K562 (cell line): ENCODE results near the gene BHLHE23. TPM values are rescaled to one million over a fixed set of nuclear protein-coding genes. Genes with fewer than 3 reads are reported as not detected.

Source experiments
- ATAC-seq: fragments of 200-7000 bp; cut with Tn5 transposase; 3 replicates; pipeline ENCODE4 v1.9.1; 2020; ENCODE audit warnings: moderate library complexity
- BruUV-seq: library from RNA; stranded (reverse); fragments of 400-500 nt; replicated peaks from 2 replicates; lab custom pipeline; 2021; lab: Mats Ljungman, UMichigan
- CTCF ChIA-PET: fragments of 300-600 bp; formaldehyde crosslinking; extraction: SDS; loops from one replicate; lab custom pipeline; 2021; ENCODE audit warnings: low intra/inter-chr PET ratio; lab: Yijun Ruan, JAX
- POLR2A ChIA-PET: fragments of 300-600, 350-650 bp; sonication (Branson Sonifier 250); formaldehyde crosslinking; extraction: SDS; loops from one replicate; lab custom pipeline; 2021; ENCODE audit warnings: antibody characterized with exemption, inconsistent platforms; lab: Yijun Ruan, JAX
- DNase-seq, 4 experiments: peaks; one replicate each; pipeline versions ENCODE4 v3.0.0 to v3.0.0-alpha.2; 2011 to 2018; ENCODE audit warnings: low spot score in 3 of 4, mixed read lengths in 3 of 4; ENCODE audit errors: extremely low read depth in 1 of 4
- FAIRE-seq: peaks from 2 replicates; lab custom pipeline; 2011; peaks lifted over from hg19 to GRCh38; lab: Jason Lieb, UNC
- H2AFZ ChIP-seq: 2 replicates; pipeline ENCODE4 v1.6.0; 2011; ENCODE audit warnings: low read depth, low read length, control low read depth, inconsistent platforms
- H3K27ac ChIP-seq: fragments of 200-600 bp; 3 replicates; pipeline ENCODE4 v1.8.0; 2011; ENCODE audit warnings: low read depth, mild to moderate bottlenecking, control low read depth, inconsistent platforms, low read length, moderate library complexity, mixed read lengths; ENCODE audit errors: extremely low read depth
- H3K27me3 ChIP-seq, 2 experiments: fragments of 300-600 bp in 1 of 2; 2 replicates in 1 of 2; 3 replicates in 1 of 2; pipeline versions ENCODE4 v1.6.0 to v1.8.0; 2011; ENCODE audit warnings: inconsistent platforms in 2 of 2, low read length in 2 of 2, mild to moderate bottlenecking in 1 of 2, mixed read lengths in 1 of 2, moderate library complexity in 1 of 2; ENCODE audit not compliant: control insufficient read depth in 2 of 2, insufficient read depth in 2 of 2
- H3K36me3 ChIP-seq: fragments of 300-600 bp; 3 replicates; pipeline ENCODE4 v1.8.0; 2011; ENCODE audit warnings: mild to moderate bottlenecking, low read length, inconsistent platforms; ENCODE audit not compliant: control insufficient read depth, insufficient read depth
- H3K4me1 ChIP-seq, 2 experiments: fragments of 200-600 bp in 1 of 2; replicated peaks in 1 of 2; 2 replicates in 1 of 2; 3 replicates in 1 of 2; pipeline versions ENCODE4 v1.5.1 to v1.8.0; 2011; ENCODE audit warnings: inconsistent platforms in 2 of 2, low read length in 2 of 2, mild to moderate bottlenecking in 1 of 2, mixed read lengths in 1 of 2, moderate library complexity in 1 of 2; ENCODE audit not compliant: control insufficient read depth in 2 of 2, insufficient read depth in 2 of 2
- H3K4me2 ChIP-seq: 2 replicates; pipeline ENCODE4 v1.6.1; 2011; ENCODE audit warnings: low read length, control low read depth, inconsistent platforms, mixed read lengths; ENCODE audit not compliant: insufficient read depth
- H3K4me3 ChIP-seq: fragments of 200-600 bp; sonication (generic), shearing (Covaris generic); 2 replicates; pipeline ENCODE4 v1.5.1; 2016; ENCODE audit warnings: control low read depth, inconsistent platforms
- H3K79me2 ChIP-seq: fragments of 200-600 bp; 3 replicates; pipeline ENCODE4 v1.8.0; 2011; ENCODE audit warnings: low read length, inconsistent platforms; ENCODE audit not compliant: control insufficient read depth, insufficient read depth
- H3K9ac ChIP-seq, 2 experiments: 2 replicates each; pipeline versions ENCODE4 v1.6.0 to v1.6.1; 2011; ENCODE audit warnings: low read depth in 2 of 2, low read length in 2 of 2, control low read depth in 1 of 2, inconsistent platforms in 1 of 2, mild to moderate bottlenecking in 1 of 2, mixed read lengths in 1 of 2; ENCODE audit not compliant: insufficient read depth in 1 of 2
- H3K9me1 ChIP-seq: one replicate; pipeline ENCODE4 v1.6.0; 2011; ENCODE audit warnings: inconsistent platforms, mild to moderate bottlenecking, low read length, moderate library complexity; ENCODE audit not compliant: control insufficient read depth, insufficient read depth
- H3K9me3 ChIP-seq: replicated peaks from 2 replicates; pipeline ENCODE4 v1.5.1; 2011; ENCODE audit warnings: low read depth, low read length, inconsistent platforms; ENCODE audit not compliant: control insufficient read depth, insufficient read depth
- H4K20me1 ChIP-seq: replicated peaks from 2 replicates; pipeline ENCODE4 v1.6.1; 2011; ENCODE audit warnings: low read length, inconsistent platforms, mixed read lengths; ENCODE audit not compliant: control insufficient read depth, insufficient read depth
- CBX3 ChIP-seq, 2 experiments: IDR thresholded peaks; 1 replicate in 1 of 2; 2 replicates in 1 of 2; pipeline ENCODE4 v1.6.1; 2012; ENCODE audit warnings: inconsistent platforms in 2 of 2, low read length in 2 of 2, borderline replicate concordance in 1 of 2, control low read depth in 1 of 2
- CTCFL ChIP-seq: IDR thresholded peaks from 2 replicates; pipeline ENCODE4 v1.6.1; 2011; ENCODE audit warnings: borderline replicate concordance, low read depth, mild to moderate bottlenecking, moderate library complexity, low read length; ENCODE audit not compliant: insufficient read depth, poor library complexity, severe bottlenecking
- HMGN3 ChIP-seq: IDR thresholded peaks from 2 replicates; pipeline ENCODE4 v1.6.1; 2011; ENCODE audit warnings: borderline replicate concordance, low read depth, mild to moderate bottlenecking, mixed read lengths, low read length; ENCODE audit not compliant: insufficient read length; ENCODE audit errors: extremely low read depth
- KAT7 ChIP-seq: sonication (generic); formaldehyde crosslinking; IDR thresholded peaks from 2 replicates; pipeline ENCODE4 v1.8.0; 2022; ENCODE audit warnings: missing genetic modification reagents, mild to moderate bottlenecking, borderline replicate concordance
- KLF16 ChIP-seq: IDR thresholded peaks from 2 replicates; pipeline ENCODE4 v1.6.1; 2016; ENCODE audit warnings: antibody characterized with exemption
- KLF6 ChIP-seq: fragments of 250-450 bp; sonication (Bioruptor Pico); IDR thresholded peaks from 2 replicates; pipeline ENCODE4 v1.4.0; 2020; ENCODE audit warnings: mild to moderate bottlenecking, moderate library complexity, borderline replicate concordance
- MCM2 ChIP-seq: fragments of 450-650 bp; IDR thresholded peaks from 2 replicates; pipeline ENCODE4 v1.6.1; 2017; ENCODE audit warnings: low read depth, mild to moderate bottlenecking
- MTA2 ChIP-seq: fragments of 450-650 bp; IDR thresholded peaks from 2 replicates; pipeline ENCODE4 v1.6.1; 2016; ENCODE audit warnings: low read depth
- NCOA6 ChIP-seq: fragments of 450-650 bp; IDR thresholded peaks from 2 replicates; pipeline ENCODE4 v1.6.1; 2017; ENCODE audit warnings: mild to moderate bottlenecking
- NR4A1 ChIP-seq, 2 experiments: fragments of 250-450 bp in 1 of 2; fragments of 450-650 bp in 1 of 2; sonication (Bioruptor Pico) in 1 of 2; IDR thresholded peaks; 2 replicates each; pipeline versions ENCODE4 v1.4.0 to v1.6.1; 2016 to 2020; ENCODE audit warnings: mild to moderate bottlenecking in 2 of 2, missing compliant biosample characterization in 1 of 2, missing genetic modification characterization in 1 of 2, moderate library complexity in 1 of 2
- SREBF1 ChIP-seq: fragments of 150-350 bp; IDR thresholded peaks from 2 replicates; pipeline ENCODE4 v1.6.1; 2014; ENCODE audit warnings: antibody characterized with exemption, low read depth, low read length, borderline replicate concordance
- XRCC4 ChIP-seq: IDR thresholded peaks from one replicate; pipeline ENCODE4 v1.6.1; 2011; ENCODE audit not compliant: insufficient read depth, insufficient read length; ENCODE audit errors: extremely low read depth
- WGBS: fragments of 100-300 bp; shearing (Covaris generic); methylation state at CpG from one replicate; pipeline ENCODE4 v1.1.6; 2016; ENCODE audit warnings: low coverage, mixed read lengths; ENCODE audit not compliant: insufficient coverage; ENCODE audit errors: missing lambda C conversion rate; 5-methylcytosine and 5-hydroxymethylcytosine counted together
- in situ Hi-C: fragments of 300-500 bp; cut with MboI; formaldehyde crosslinking; loops from 4 replicates; pipeline ENCODE4 v1.15.0; 2018; ENCODE audit warnings: inconsistent platforms, mixed read lengths
- intact Hi-C: fragments of 100-400 bp; cut with micrococcal nuclease; formaldehyde crosslinking; loops from 2 replicates; pipeline ENCODE4 v1.14.2; 2022
- polyA plus RNA-seq, 8 experiments: library from polyadenylated mRNA; depleted of rRNA in 4 of 8; stranded (reverse) in 5 of 8; unstranded in 3 of 8; fragments of >200 nt; fragmentation: Nextera tagmentation in 2 of 8; fragmentation: Illumina TruSeq in 1 of 8; extraction: Ambion mirVana in 2 of 8; extraction: Trizol in 1 of 8; gene quantifications; 2 replicates each; pipeline versions ENCODE4 v1.2.1 to v1.2.3, GENCODE V29; 2011 to 2014; ENCODE audit warnings: inconsistent platforms in 1 of 8, missing spikeins in 1 of 8
- total RNA-seq, 7 experiments: library from RNA; depleted of rRNA in 6 of 7; stranded (reverse); fragments of >200 nt in 6 of 7; fragmentation: Illumina TruSeq in 2 of 7; extraction: Trizol in 2 of 7; gene quantifications; 2 replicates each; pipeline versions ENCODE4 v1.2.1 to v1.2.3, GENCODE V29; 2011 to 2021; ENCODE audit warnings: low replicate concordance in 1 of 7
- TF ChIP-seq, protein P1 (sequence below): fragments of 250-450 bp; sonication (Bioruptor Pico); IDR thresholded peaks from 2 replicates; pipeline ENCODE4 v1.8.0; 2021; ENCODE audit warnings: moderate library complexity, mild to moderate bottlenecking, inconsistent platforms

The BHLHE23 gene
- total and polyA plus RNA-seq, 9 of the 15 experiments (the other 6 are each of a cell fraction or from before 2014, with no cell fraction given): not detected

- Histone ChIP-seq H2AFZ (no peak overlapping the region), H3K4me3 (no peak overlapping the region), H3K79me2 (no peaks in the 10 kb centered on the region), H3K9ac (no peak overlapping the region), H4K20me1 (peaks cover 3% of the 10 kb centered on the region; the same call in 1 of the 2 replicates), H3K4me2 (no peak overlapping the region), H3K36me3 (no peaks in the 10 kb centered on the region), H3K27ac (no peak overlapping the region), H3K9me1 (no peaks in the 10 kb centered on the region), H3K27me3 (peaks cover 59 to 99% of the 10 kb centered on the region in 2 experiments), H3K4me1 (peaks cover 0 to 44% of the 10 kb centered on the region in 2 experiments; a peak in 3 of 5 replicates), H3K9me3 (no peaks in the 10 kb centered on the region)
- no peak for TF ChIP-seq KLF6
- TF ChIP-seq CTCFL: no peak
- TF ChIP-seq MTA2: no peak
- TF ChIP-seq SREBF1: no peak
- TF ChIP-seq, protein P1, sequence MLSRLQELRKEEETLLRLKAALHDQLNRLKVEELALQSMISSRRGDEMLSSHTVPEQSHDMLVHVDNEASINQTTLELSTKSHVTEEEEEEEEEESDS (CRISPR knock-in tag): no peak
- no peak for TF ChIP-seq CBX3 (IDR thresholded peaks at IDR 0.05; ENCODE audit: borderline replicate concordance in 1 of 2, low read length in 2 of 2)
- no peak for TF ChIP-seq NR4A1 (CRISPR knock-in tag; IDR thresholded peaks at IDR 0.05)
- no peak for TF ChIP-seq NR4A1 (tag; IDR thresholded peaks at IDR 0.05)
- no peak for TF ChIP-seq NCOA6
- no peak for TF ChIP-seq HMGN3
- no peak for TF ChIP-seq KLF16
- TF ChIP-seq MCM2: no peak
- no peak for TF ChIP-seq XRCC4
- TF ChIP-seq KAT7 (CRISPR knock-in tag): no peak
- in situ Hi-C loops (no loop called here), intact Hi-C loops (no loop called here)
- BruUV-seq: no TSS peak
- DNase-seq (no peak), ATAC-seq (no peak), FAIRE-seq (no peak)
- ChIA-PET CTCF (no interaction called here), POLR2A (interaction anchor here (1.0 kb wide), 1 partner anchor 31 kb away, joined by 3 read pairs; no protein-coding TSS in a partner anchor)
- WGBS: 0% methylated on average over 6 of the region's 6 CpGs
Measured at GRCh38 chr20:62967149-62967501, 39.6 kb downstream of the BHLHE23 start.
